HEK293 (cell line): ENCODE data around the gene CACNA1G.

Source experiments
- CTCF ChIA-PET: fragments of 350-600 bp; formaldehyde crosslinking; extraction: SDS; loops from one replicate; lab custom pipeline; 2021; ENCODE audit warnings: antibody characterized with exemption; lab: Yijun Ruan, JAX
- POLR2A ChIA-PET: fragments of 300-600 bp; formaldehyde crosslinking; extraction: SDS; loops from one replicate; lab custom pipeline; 2020; ENCODE audit warnings: antibody characterized with exemption, inconsistent platforms; lab: Yijun Ruan, JAX
- H3K27ac ChIP-seq: fragments of 200-500 bp; sonication (Bioruptor generic); 2 replicates; pipeline ENCODE4 v1.5.1; 2014; ENCODE audit warnings: low read depth, low read length, control low read depth, inconsistent platforms; ENCODE audit errors: extremely low read depth
- H3K36me3 ChIP-seq, 2 experiments: fragments of 200-500 bp in 1 of 2; sonication (Bioruptor generic) in 1 of 2; 1 replicate in 1 of 2; 2 replicates in 1 of 2; pipeline ENCODE4 v1.5.1; 2014 to 2017; ENCODE audit warnings: inconsistent platforms in 2 of 2, low read length in 2 of 2; ENCODE audit not compliant: control insufficient read depth in 2 of 2, insufficient read depth in 1 of 2
- H3K4me1 ChIP-seq: fragments of 200-500 bp; sonication (Bioruptor generic); 2 replicates; pipeline ENCODE4 v1.5.1; 2014; ENCODE audit warnings: mild to moderate bottlenecking, low read length, inconsistent platforms; ENCODE audit not compliant: control insufficient read depth, insufficient read depth
- H3K4me3 ChIP-seq: 2 replicates; pipeline ENCODE4 v1.5.1; 2011; ENCODE audit warnings: low read depth, mild to moderate bottlenecking, control low read depth, low read length, moderate library complexity
- H3K9me3 ChIP-seq: fragments of 200-500 bp; sonication (Bioruptor generic); 2 replicates; pipeline ENCODE4 v1.5.1; 2014; ENCODE audit warnings: low read depth, low read length, inconsistent platforms; ENCODE audit not compliant: control insufficient read depth, insufficient read depth
- AEBP2 ChIP-seq: fragments of 450-650 bp; formaldehyde crosslinking; IDR thresholded peaks from 2 replicates; pipeline ENCODE4 v1.5.1; 2016; ENCODE audit warnings: missing biosample characterization, missing genetic modification characterization, borderline replicate concordance
- GLIS2 ChIP-seq: fragments of 450-650 bp; formaldehyde crosslinking; IDR thresholded peaks from 2 replicates; pipeline ENCODE4 v1.5.1; 2016; ENCODE audit warnings: missing biosample characterization, missing genetic modification characterization
- KLF10 ChIP-seq: fragments of 450-650 bp; IDR thresholded peaks from 2 replicates; pipeline ENCODE4 v1.5.1; 2018; ENCODE audit warnings: missing biosample characterization, mild to moderate bottlenecking, missing genetic modification characterization
- KLF17 ChIP-seq: fragments of 450-650 bp; formaldehyde crosslinking; IDR thresholded peaks from 2 replicates; pipeline ENCODE4 v1.5.1; 2016; ENCODE audit warnings: missing biosample characterization, missing genetic modification characterization
- MEIS1 ChIP-seq: sonication (generic); formaldehyde crosslinking; IDR thresholded peaks from 2 replicates; pipeline ENCODE4 v1.8.1; 2022; ENCODE audit warnings: missing genetic modification reagents, mild to moderate bottlenecking, borderline replicate concordance
- OVOL3 ChIP-seq: fragments of 450-650 bp; formaldehyde crosslinking; IDR thresholded peaks from 2 replicates; pipeline ENCODE4 v1.5.1; 2016; ENCODE audit warnings: missing biosample characterization, missing genetic modification characterization
- REPIN1 ChIP-seq: fragments of 450-650 bp; formaldehyde crosslinking; IDR thresholded peaks from 2 replicates; pipeline ENCODE4 v1.5.1; 2017; ENCODE audit warnings: missing biosample characterization, missing genetic modification characterization, low read depth
- SP3 ChIP-seq: fragments of 450-650 bp; formaldehyde crosslinking; IDR thresholded peaks from 2 replicates; pipeline ENCODE4 v1.5.1; 2016; ENCODE audit warnings: missing biosample characterization, missing genetic modification characterization
- ZNF132 ChIP-seq: fragments of 450-650 bp; formaldehyde crosslinking; IDR thresholded peaks from 2 replicates; pipeline ENCODE4 v1.5.1; 2017; ENCODE audit warnings: missing biosample characterization, missing genetic modification characterization, borderline replicate concordance
- ZNF133 ChIP-seq: fragments of 450-650 bp; formaldehyde crosslinking; IDR thresholded peaks from 2 replicates; pipeline ENCODE4 v1.5.1; 2016; ENCODE audit warnings: missing biosample characterization, missing genetic modification characterization
- ZNF211 ChIP-seq: fragments of 450-650 bp; formaldehyde crosslinking; IDR thresholded peaks from 2 replicates; pipeline ENCODE4 v1.5.1; 2016; ENCODE audit warnings: low read depth, missing biosample characterization, missing genetic modification characterization
- ZNF274 ChIP-seq, 2 experiments: fragments of 200-500 bp in 1 of 2; fragments of 450-650 bp in 1 of 2; sonication (Bioruptor generic) in 1 of 2; formaldehyde crosslinking in 1 of 2; IDR thresholded peaks; 2 replicates each; pipeline versions ENCODE4 v1.5.1 to v1.6.1; 2014 to 2016; ENCODE audit warnings: borderline replicate concordance in 1 of 2, inconsistent platforms in 1 of 2, low read length in 1 of 2, missing biosample characterization in 1 of 2, missing genetic modification characterization in 1 of 2
- ZNF354C ChIP-seq: fragments of 450-650 bp; formaldehyde crosslinking; IDR thresholded peaks from 2 replicates; pipeline ENCODE4 v1.5.1; 2016; ENCODE audit warnings: missing biosample characterization, missing genetic modification characterization, low read depth, borderline replicate concordance
- ZNF513 ChIP-seq: fragments of 450-650 bp; IDR thresholded peaks from 2 replicates; pipeline ENCODE4 v1.5.1; 2018; ENCODE audit warnings: missing biosample characterization, missing genetic modification characterization
- ZNF571 ChIP-seq: fragments of 450-650 bp; formaldehyde crosslinking; IDR thresholded peaks from 2 replicates; pipeline ENCODE4 v1.5.0; 2017; ENCODE audit warnings: missing biosample characterization, missing genetic modification characterization
- ZNF624 ChIP-seq: fragments of 450-650 bp; formaldehyde crosslinking; IDR thresholded peaks from 2 replicates; pipeline ENCODE4 v1.5.1; 2017; ENCODE audit warnings: missing biosample characterization, missing genetic modification characterization
- ZSCAN18 ChIP-seq: fragments of 450-650 bp; formaldehyde crosslinking; IDR thresholded peaks from 2 replicates; pipeline ENCODE4 v1.5.1; 2016; ENCODE audit warnings: missing biosample characterization, missing genetic modification characterization
- ZXDB ChIP-seq: fragments of 450-650 bp; formaldehyde crosslinking; IDR thresholded peaks from 2 replicates; pipeline ENCODE4 v1.5.1; 2016; ENCODE audit warnings: missing biosample characterization, missing genetic modification characterization
- TF ChIP-seq, protein P1 (sequence below): fragments of 450-650 bp; formaldehyde crosslinking; IDR thresholded peaks from 2 replicates; pipeline ENCODE4 v1.5.1; 2017; ENCODE audit warnings: missing biosample characterization, mild to moderate bottlenecking, missing genetic modification characterization, moderate library complexity
- TF ChIP-seq, protein P2 (sequence below): fragments of 450-650 bp; formaldehyde crosslinking; IDR thresholded peaks from 2 replicates; pipeline ENCODE4 v1.5.1; 2017; ENCODE audit warnings: missing biosample characterization, missing genetic modification characterization
- TF ChIP-seq, protein P3 (sequence below): fragments of 450-650 bp; formaldehyde crosslinking; IDR thresholded peaks from 2 replicates; pipeline ENCODE4 v1.5.1; 2016; ENCODE audit warnings: missing biosample characterization, missing genetic modification characterization

Gene CACNA1G

DNA sequence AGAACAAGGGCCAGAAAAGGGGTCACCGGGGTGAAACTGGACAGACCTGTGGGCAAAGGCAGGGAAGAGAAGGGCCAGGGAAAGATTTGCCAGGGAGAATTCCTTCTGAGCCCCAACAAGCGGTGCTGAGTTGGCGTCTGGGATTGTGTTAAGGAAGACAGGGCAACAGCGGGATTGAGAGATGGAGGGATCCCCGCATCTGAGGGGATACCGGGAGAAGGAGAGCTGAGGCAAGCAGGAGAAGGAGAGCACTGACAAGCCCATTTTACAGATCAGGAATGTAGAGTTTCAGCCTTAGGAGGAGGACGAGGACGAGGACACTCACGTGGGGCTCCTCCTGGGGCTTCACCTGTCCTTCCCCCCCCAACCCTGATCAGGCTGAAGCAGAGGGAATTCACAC is 73.2 kb downstream of the CACNA1G start:
- TF ChIP-seq REPIN1 (tag by site-specific recombination) = no peak
- TF ChIP-seq, protein P1, sequence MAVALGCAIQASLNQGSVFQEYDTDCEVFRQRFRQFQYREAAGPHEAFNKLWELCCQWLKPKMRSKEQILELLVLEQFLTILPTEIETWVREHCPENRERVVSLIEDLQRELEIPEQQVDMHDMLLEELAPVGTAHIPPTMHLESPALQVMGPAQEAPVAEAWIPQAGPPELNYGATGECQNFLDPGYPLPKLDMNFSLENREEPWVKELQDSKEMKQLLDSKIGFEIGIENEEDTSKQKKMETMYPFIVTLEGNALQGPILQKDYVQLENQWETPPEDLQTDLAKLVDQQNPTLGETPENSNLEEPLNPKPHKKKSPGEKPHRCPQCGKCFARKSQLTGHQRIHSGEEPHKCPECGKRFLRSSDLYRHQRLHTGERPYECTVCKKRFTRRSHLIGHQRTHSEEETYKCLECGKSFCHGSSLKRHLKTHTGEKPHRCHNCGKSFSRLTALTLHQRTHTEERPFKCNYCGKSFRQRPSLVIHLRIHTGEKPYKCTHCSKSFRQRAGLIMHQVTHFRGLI (tag by site-specific recombination) = no peak
- TF ChIP-seq, protein P2, sequence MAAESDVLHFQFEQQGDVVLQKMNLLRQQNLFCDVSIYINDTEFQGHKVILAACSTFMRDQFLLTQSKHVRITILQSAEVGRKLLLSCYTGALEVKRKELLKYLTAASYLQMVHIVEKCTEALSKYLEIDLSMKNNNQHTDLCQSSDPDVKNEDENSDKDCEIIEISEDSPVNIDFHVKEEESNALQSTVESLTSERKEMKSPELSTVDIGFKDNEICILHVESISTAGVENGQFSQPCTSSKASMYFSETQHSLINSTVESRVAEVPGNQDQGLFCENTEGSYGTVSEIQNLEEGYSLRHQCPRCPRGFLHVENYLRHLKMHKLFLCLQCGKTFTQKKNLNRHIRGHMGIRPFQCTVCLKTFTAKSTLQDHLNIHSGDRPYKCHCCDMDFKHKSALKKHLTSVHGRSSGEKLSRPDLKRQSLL = no peak
- TF ChIP-seq ZNF211 (tag by site-specific recombination) = no peak
- no peak for TF ChIP-seq MEIS1 (CRISPR knock-in tag)
- TF ChIP-seq ZNF624 = no peak
- no peak for TF ChIP-seq ZNF133 (tag by site-specific recombination)
- no peak for TF ChIP-seq ZNF274 (IDR thresholded peaks at IDR 0.05; ENCODE audit: low read length)
- no peak for TF ChIP-seq ZNF274 (tag by site-specific recombination; IDR thresholded peaks at IDR 0.05; ENCODE audit: borderline replicate concordance)
- TF ChIP-seq ZNF354C (tag by site-specific recombination) = no peak
- no peak for TF ChIP-seq GLIS2 (tag by site-specific recombination)
- no peak for TF ChIP-seq ZSCAN18
- TF ChIP-seq KLF17 (tag by site-specific recombination) = no peak
- ChIA-PET POLR2A (no interaction called here), CTCF (interaction anchor here (0.7 to 3.5 kb wide), 4 partner anchors 10 to 61 kb away, joined by 3 to 21 read pairs (median 4); no protein-coding TSS in a partner anchor)
- no peak overlapping the region for H3K4me3 ChIP-seq
- no peak overlapping the region for H3K27ac ChIP-seq
- H3K4me1 ChIP-seq = no peaks in the 10 kb centered on the region
- no peaks in the 10 kb centered on the region for H3K9me3 ChIP-seq
- no peaks in the 10 kb centered on the region for H3K36me3 ChIP-seq

GRCh38 chr17:50634224-50634914 is 73.9 kb downstream of the CACNA1G start, which contains the start of gene ABCC3:
TSS of gene ABCC3 (plus strand) at chr17:50634881. CDS start at chr17:50634937, 56 bp downstream.
- ChIA-PET CTCF (interaction anchor here (0.6 to 3.5 kb wide), 4 partner anchors 29 to 83 kb away, joined by 3 to 21 read pairs (median 6); no protein-coding TSS in a partner anchor), POLR2A (no interaction called here)
- Histone ChIP-seq H3K9me3 (no peaks in the 10 kb centered on the region), H3K4me3 (no peak within 1 kb of the TSS), H3K36me3 (no peaks in the 10 kb centered on the region), H3K27ac (no peak within 1 kb of the TSS), H3K4me1 (peaks cover 2% of the 10 kb centered on the region)
- no peak for TF ChIP-seq ZNF132 (tag by site-specific recombination)
- TF ChIP-seq ZNF513 (tag by site-specific recombination) = no peak
- TF ChIP-seq AEBP2 (tag by site-specific recombination) = no peak
- TF ChIP-seq SP3 (tag by site-specific recombination) = no peak
- TF ChIP-seq OVOL3 = no peak
- TF ChIP-seq ZNF571 (tag by site-specific recombination) = no peak
- TF ChIP-seq, protein P3, sequence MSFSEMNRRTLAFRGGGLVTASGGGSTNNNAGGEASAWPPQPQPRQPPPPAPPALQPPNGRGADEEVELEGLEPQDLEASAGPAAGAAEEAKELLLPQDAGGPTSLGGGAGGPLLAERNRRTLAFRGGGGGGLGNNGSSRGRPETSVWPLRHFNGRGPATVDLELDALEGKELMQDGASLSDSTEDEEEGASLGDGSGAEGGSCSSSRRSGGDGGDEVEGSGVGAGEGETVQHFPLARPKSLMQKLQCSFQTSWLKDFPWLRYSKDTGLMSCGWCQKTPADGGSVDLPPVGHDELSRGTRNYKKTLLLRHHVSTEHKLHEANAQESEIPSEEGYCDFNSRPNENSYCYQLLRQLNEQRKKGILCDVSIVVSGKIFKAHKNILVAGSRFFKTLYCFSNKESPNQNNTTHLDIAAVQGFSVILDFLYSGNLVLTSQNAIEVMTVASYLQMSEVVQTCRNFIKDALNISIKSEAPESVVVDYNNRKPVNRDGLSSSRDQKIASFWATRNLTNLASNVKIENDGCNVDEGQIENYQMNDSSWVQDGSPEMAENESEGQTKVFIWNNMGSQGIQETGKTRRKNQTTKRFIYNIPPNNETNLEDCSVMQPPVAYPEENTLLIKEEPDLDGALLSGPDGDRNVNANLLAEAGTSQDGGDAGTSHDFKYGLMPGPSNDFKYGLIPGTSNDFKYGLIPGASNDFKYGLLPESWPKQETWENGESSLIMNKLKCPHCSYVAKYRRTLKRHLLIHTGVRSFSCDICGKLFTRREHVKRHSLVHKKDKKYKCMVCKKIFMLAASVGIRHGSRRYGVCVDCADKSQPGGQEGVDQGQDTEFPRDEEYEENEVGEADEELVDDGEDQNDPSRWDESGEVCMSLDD = no peak
- TF ChIP-seq KLF10 (tag by site-specific recombination) = no peak
- TF ChIP-seq, protein P2 = no peak
- no peak for TF ChIP-seq MEIS1 (CRISPR knock-in tag)
- TF ChIP-seq ZXDB (tag by site-specific recombination) = no peak
